Astrocyte (in vitro differentiated cells and primary cell): Measurements from ENCODE around the gene AMFR.

Experiments
- EZH2 ChIP-seq: IDR thresholded peaks from 2 replicates; pipeline ENCODE4 v1.6.1; 2012; ENCODE audit warnings: mild to moderate bottlenecking, low read length, inconsistent platforms; ENCODE audit not compliant: insufficient read depth
- TF ChIP-seq, protein P1 (sequence below): IDR thresholded peaks from 2 replicates; pipeline ENCODE4 v1.5.1; 2011; ENCODE audit warnings: low read depth, mild to moderate bottlenecking, inconsistent platforms, low read length, moderate library complexity; ENCODE audit not compliant: insufficient read depth

DNA sequence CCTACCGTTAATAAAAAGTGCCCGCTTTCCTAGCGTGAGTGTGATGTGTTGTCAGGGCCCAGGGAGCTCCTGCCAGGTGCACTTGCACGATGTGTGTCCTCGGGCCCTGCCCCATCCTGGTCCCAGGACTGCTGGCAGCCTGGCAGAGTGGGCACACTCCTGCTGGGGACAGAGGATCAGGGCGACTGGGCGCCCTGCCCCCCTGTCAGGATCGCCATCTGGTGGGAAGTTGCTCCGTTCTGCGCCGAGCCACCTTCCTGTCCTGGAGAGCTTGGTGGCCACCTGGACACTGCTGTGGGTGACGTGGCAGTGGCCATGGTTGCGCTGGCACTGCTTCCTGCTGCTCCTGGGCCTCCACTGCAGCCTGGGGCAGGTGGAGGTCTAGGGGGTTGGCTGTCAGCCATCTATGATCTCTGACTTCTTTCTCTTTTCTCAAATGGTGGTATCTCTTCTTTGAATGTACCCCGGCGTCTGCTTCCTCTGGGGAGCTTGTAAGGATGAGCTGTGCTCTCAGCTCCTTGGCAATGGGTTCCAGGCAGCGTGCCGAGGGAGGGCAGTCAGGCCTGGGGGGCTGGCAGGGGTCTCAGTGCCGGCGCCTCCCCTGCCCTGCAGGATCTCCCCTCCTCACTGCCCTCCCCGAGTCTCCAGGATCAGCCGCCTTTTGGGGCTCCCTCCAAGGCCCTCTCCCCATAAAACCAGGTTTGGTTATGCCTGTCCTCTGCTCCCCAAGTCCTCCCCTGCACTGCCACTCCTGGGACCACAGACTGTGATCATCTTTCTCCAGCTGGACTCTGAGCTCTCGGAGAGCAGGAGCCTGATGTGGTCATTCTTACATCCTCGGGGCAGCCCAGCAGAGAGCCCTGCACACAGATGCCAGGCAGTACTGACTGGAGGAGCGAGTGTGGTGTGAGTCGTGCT is 76.9 kb downstream of the AMFR start:
- TF ChIP-seq, protein P1, sequence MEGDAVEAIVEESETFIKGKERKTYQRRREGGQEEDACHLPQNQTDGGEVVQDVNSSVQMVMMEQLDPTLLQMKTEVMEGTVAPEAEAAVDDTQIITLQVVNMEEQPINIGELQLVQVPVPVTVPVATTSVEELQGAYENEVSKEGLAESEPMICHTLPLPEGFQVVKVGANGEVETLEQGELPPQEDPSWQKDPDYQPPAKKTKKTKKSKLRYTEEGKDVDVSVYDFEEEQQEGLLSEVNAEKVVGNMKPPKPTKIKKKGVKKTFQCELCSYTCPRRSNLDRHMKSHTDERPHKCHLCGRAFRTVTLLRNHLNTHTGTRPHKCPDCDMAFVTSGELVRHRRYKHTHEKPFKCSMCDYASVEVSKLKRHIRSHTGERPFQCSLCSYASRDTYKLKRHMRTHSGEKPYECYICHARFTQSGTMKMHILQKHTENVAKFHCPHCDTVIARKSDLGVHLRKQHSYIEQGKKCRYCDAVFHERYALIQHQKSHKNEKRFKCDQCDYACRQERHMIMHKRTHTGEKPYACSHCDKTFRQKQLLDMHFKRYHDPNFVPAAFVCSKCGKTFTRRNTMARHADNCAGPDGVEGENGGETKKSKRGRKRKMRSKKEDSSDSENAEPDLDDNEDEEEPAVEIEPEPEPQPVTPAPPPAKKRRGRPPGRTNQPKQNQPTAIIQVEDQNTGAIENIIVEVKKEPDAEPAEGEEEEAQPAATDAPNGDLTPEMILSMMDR: no peak
- TF ChIP-seq EZH2: no peak
